ENCODE measurements around the gene DGAT2L6. TPM values are rescaled to one million over a fixed set of nuclear protein-coding genes. Genes with fewer than 3 reads are reported as not detected.

DGAT2L6 gene
- total RNA-seq, 2 donors from 2014 or later, result not detected

GRCh38 chrX:70172964-70173363 is 4.3 kb upstream of the DGAT2L6 start:
- Histone ChIP-seq H3K4me3 (ENCODE audit: low read length) (no peak overlapping the region), H3K27ac (ENCODE audit: low read depth, low read length) (no peak overlapping the region), H3K9ac (ENCODE audit: extremely low read depth, low read length, poor library complexity, severe bottlenecking) (no peak overlapping the region), H3K9me3 (ENCODE audit: control insufficient read depth, low read length) (no peaks in the 10 kb centered on the region), H3K4me1 (ENCODE audit: control insufficient read depth, insufficient read depth, low read length) (no peaks in the 10 kb centered on the region), H3K27me3 (ENCODE audit: control insufficient read depth, insufficient read depth, low read length, poor library complexity, severe bottlenecking) (no peaks in the 10 kb centered on the region), H3K36me3 (ENCODE audit: control insufficient read depth, insufficient read depth, low read length) (no peaks in the 10 kb centered on the region)
- WGBS, 2 experiments (ENCODE audit: insufficient coverage in 1 of 2, insufficient read length in 1 of 2), result 69 to 80% methylated on average over 1 to 4 of the region's 4 CpGs
- Mint-ChIP-seq H3K36me3 (ENCODE audit: low read depth) (no peaks in the 10 kb centered on the region), H3K4me1 (peaks cover 22% of the 10 kb centered on the region), H3K4me3 (no peak overlapping the region), H3K9me3 (peaks cover 50% of the 10 kb centered on the region), H3K27me3 (ENCODE audit: insufficient read depth) (no peaks in the 10 kb centered on the region), H3K27ac (no peak overlapping the region)
- TF ChIP-seq CTCF (conservative IDR thresholded peaks at IDR 0.05), result no peak
- DNase-seq, result peak; percentile 58

- Mint-ChIP-seq H3K27me3 (ENCODE audit: insufficient read depth) (no peaks in the 10 kb centered on the region), H3K4me3 (no peak overlapping the region), H3K9me3 (peaks cover 56% of the 10 kb centered on the region), H3K36me3 (ENCODE audit: low read depth) (no peaks in the 10 kb centered on the region), H3K4me1 (peaks cover 14% of the 10 kb centered on the region), H3K27ac (no peak overlapping the region)
- Histone ChIP-seq H3K36me3 (ENCODE audit: control insufficient read depth, insufficient read depth, low read length) (no peaks in the 10 kb centered on the region), H3K9me3 (ENCODE audit: control insufficient read depth, low read length) (no peaks in the 10 kb centered on the region), H3K27ac (ENCODE audit: low read depth, low read length) (no peak overlapping the region), H3K4me1 (ENCODE audit: control insufficient read depth, insufficient read depth, low read length) (no peaks in the 10 kb centered on the region), H3K4me3 (ENCODE audit: low read length) (no peak overlapping the region), H3K9ac (ENCODE audit: extremely low read depth, low read length, poor library complexity, severe bottlenecking) (no peak overlapping the region), H3K27me3 (ENCODE audit: control insufficient read depth, insufficient read depth, low read length, poor library complexity, severe bottlenecking) (no peaks in the 10 kb centered on the region)
- no peak for DNase-seq
- 92% methylated on average over 4 of the region's 4 CpGs; no CpG with 5 or more reads in 1 of the 2 experiments for WGBS, 2 experiments (ENCODE audit: insufficient coverage in 1 of 2, insufficient read length in 1 of 2)
- no peak for TF ChIP-seq CTCF (conservative IDR thresholded peaks at IDR 0.05)
Measured at GRCh38 chrX:70174754-70175153, 2.5 kb upstream of the DGAT2L6 start.

- Histone ChIP-seq H3K4me1 (ENCODE audit: control insufficient read depth, insufficient read depth, low read length) (no peaks in the 10 kb centered on the region), H3K4me3 (ENCODE audit: low read length) (no peak overlapping the region), H3K27ac (ENCODE audit: low read depth, low read length) (no peak overlapping the region), H3K27me3 (ENCODE audit: control insufficient read depth, insufficient read depth, low read length, poor library complexity, severe bottlenecking) (no peaks in the 10 kb centered on the region), H3K9ac (ENCODE audit: extremely low read depth, low read length, poor library complexity, severe bottlenecking) (no peak overlapping the region), H3K9me3 (ENCODE audit: control insufficient read depth, low read length) (no peaks in the 10 kb centered on the region), H3K36me3 (ENCODE audit: control insufficient read depth, insufficient read depth, low read length) (no peaks in the 10 kb centered on the region)
- Mint-ChIP-seq H3K27ac (no peak overlapping the region), H3K9me3 (peaks cover 53% of the 10 kb centered on the region), H3K36me3 (ENCODE audit: low read depth) (no peaks in the 10 kb centered on the region), H3K4me3 (no peak overlapping the region), H3K27me3 (ENCODE audit: insufficient read depth) (no peaks in the 10 kb centered on the region), H3K4me1 (peaks cover 14% of the 10 kb centered on the region)
- DNase-seq, result no peak
- no peak for TF ChIP-seq CTCF (conservative IDR thresholded peaks at IDR 0.05)
- WGBS, 2 experiments (ENCODE audit: insufficient coverage in 1 of 2, insufficient read length in 1 of 2), result 96% methylated on average over 7 of the region's 7 CpGs; no CpG with 5 or more reads in 1 of the 2 experiments
Measured at GRCh38 chrX:70175338-70175737, 1.9 kb upstream of the DGAT2L6 start.
